HFFc6 (cell line): Measurements from ENCODE around the gene PRSS23. TPM values are rescaled to one million over a fixed set of nuclear protein-coding genes. Genes with fewer than 3 reads are reported as not detected.

Source experiments
- DNase-seq: peaks from one replicate; pipeline ENCODE4 v3.0.0-alpha.2; 2018
- H3K27ac Mint-ChIP-seq: 2 replicates; pipeline ENCODE4 v1.8.0; 2020; ENCODE audit warnings: mild to moderate bottlenecking, mixed read lengths
- H3K27me3 Mint-ChIP-seq: 2 replicates; pipeline ENCODE4 v1.8.0; 2021; ENCODE audit warnings: mild to moderate bottlenecking, moderate library complexity, mixed read lengths; ENCODE audit not compliant: insufficient read depth
- H3K36me3 Mint-ChIP-seq: 2 replicates; pipeline ENCODE4 v1.8.0; 2021; ENCODE audit warnings: low read depth, mixed read lengths
- H3K4me1 Mint-ChIP-seq: 2 replicates; pipeline ENCODE4 v1.8.0; 2020; ENCODE audit warnings: low read depth, mixed read lengths
- H3K4me3 Mint-ChIP-seq: 2 replicates; pipeline ENCODE4 v1.8.0; 2020; ENCODE audit warnings: mild to moderate bottlenecking, moderate library complexity, mixed read lengths
- H3K9me3 Mint-ChIP-seq: 2 replicates; pipeline ENCODE4 v1.8.0; 2020; ENCODE audit warnings: mild to moderate bottlenecking, mixed read lengths
- total RNA-seq, 6 experiments: library from RNA; stranded (reverse); fragmentation: NEBNext Ultra II Directional; extraction: Animal tissue kit (Norgen Biotek cat#: 25700); gene quantifications; 2 replicates in 1 of 6; 3 replicates in 5 of 6; pipeline ENCODE4 v1.2.3, GENCODE V29; 2021
- TF ChIP-seq, protein P1 (sequence below): fragments of 200-600 bp; sonication (generic); IDR thresholded peaks from 2 replicates; pipeline ENCODE4 v1.5.0; 2021; ENCODE audit warnings: antibody characterized with exemption, mild to moderate bottlenecking

The PRSS23 gene
- total RNA-seq, 6 experiments from 2014 or later: 192 to 356 (median 243) TPM

DNA sequence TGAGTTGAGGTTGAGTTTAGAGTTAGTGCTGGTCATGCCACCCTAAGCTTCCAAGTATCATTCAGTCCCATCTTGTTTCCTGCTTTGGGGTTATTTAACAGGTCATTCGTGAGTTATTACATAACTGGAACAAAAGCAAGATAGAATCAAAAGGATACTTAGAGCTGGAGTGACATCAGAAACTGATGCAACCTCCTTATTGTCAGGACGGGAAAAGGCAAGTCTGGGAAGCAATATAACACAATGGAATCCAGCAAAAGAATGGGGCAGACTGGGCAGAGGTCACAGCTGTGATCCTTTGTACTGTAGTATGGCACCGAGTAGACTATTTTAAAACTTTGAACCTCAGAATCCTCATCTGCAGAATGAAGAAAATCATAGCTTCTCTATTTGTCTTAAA, 4.4 kb upstream of the PRSS23 start:
- peaks cover 4% of the 10 kb centered on the region; the same call in 1 of the 2 replicates for H3K27me3 Mint-ChIP-seq
- no peaks in the 10 kb centered on the region for H3K9me3 Mint-ChIP-seq
- DNase-seq: no peak
- TF ChIP-seq, protein P1, sequence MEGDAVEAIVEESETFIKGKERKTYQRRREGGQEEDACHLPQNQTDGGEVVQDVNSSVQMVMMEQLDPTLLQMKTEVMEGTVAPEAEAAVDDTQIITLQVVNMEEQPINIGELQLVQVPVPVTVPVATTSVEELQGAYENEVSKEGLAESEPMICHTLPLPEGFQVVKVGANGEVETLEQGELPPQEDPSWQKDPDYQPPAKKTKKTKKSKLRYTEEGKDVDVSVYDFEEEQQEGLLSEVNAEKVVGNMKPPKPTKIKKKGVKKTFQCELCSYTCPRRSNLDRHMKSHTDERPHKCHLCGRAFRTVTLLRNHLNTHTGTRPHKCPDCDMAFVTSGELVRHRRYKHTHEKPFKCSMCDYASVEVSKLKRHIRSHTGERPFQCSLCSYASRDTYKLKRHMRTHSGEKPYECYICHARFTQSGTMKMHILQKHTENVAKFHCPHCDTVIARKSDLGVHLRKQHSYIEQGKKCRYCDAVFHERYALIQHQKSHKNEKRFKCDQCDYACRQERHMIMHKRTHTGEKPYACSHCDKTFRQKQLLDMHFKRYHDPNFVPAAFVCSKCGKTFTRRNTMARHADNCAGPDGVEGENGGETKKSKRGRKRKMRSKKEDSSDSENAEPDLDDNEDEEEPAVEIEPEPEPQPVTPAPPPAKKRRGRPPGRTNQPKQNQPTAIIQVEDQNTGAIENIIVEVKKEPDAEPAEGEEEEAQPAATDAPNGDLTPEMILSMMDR: no peak
- H3K4me1 Mint-ChIP-seq: peaks cover 19% of the 10 kb centered on the region
- H3K4me3 Mint-ChIP-seq: no peak overlapping the region
- H3K27ac Mint-ChIP-seq: no peak overlapping the region
- H3K36me3 Mint-ChIP-seq: no peaks in the 10 kb centered on the region

GRCh38 chr11:86797133-86797532, 3.2 kb upstream of the PRSS23 start:
- Mint-ChIP-seq H3K27me3 (peaks cover 5% of the 10 kb centered on the region; the same call in 1 of the 2 replicates), H3K36me3 (peaks cover 8% of the 10 kb centered on the region; the same call in 1 of the 2 replicates), H3K27ac (no peak overlapping the region), H3K4me1 (peaks cover 28% of the 10 kb centered on the region), H3K4me3 (no peak overlapping the region), H3K9me3 (no peaks in the 10 kb centered on the region)
- TF ChIP-seq, protein P1: no peak
- no peak for DNase-seq

- DNase-seq: peak; percentile 70
- Mint-ChIP-seq H3K9me3 (no peaks in the 10 kb centered on the region), H3K36me3 (peaks cover 9% of the 10 kb centered on the region; the same call in 1 of the 2 replicates), H3K27me3 (peaks cover 5% of the 10 kb centered on the region; the same call in 1 of the 2 replicates), H3K4me3 (peak overlapping the region; percentile 73; the same call in 1 of the 2 replicates), H3K27ac (peak overlapping the region; percentile 60), H3K4me1 (peaks cover 47% of the 10 kb centered on the region)
- TF ChIP-seq, protein P1: 0 out of 2 replicates have a peak, but pooled peaks have one; percentile 1
These were observed 1.4 kb upstream of the PRSS23 start for GRCh38 chr11:86798988-86799387.

GRCh38 chr11:86799680-86800075, 664 bp upstream of the PRSS23 start:
- DNase-seq: no peak
- TF ChIP-seq, protein P1: 0 out of 2 replicates have a peak, but pooled peaks have one; percentile 14
- Mint-ChIP-seq H3K36me3 (peaks cover 11% of the 10 kb centered on the region), H3K27ac (peak overlapping the region; percentile 60), H3K9me3 (no peaks in the 10 kb centered on the region), H3K4me3 (peak overlapping the region; percentile 73), H3K27me3 (peaks cover 5% of the 10 kb centered on the region; the same call in 1 of the 2 replicates), H3K4me1 (peaks cover 54% of the 10 kb centered on the region)

- peaks cover 66% of the 10 kb centered on the region for H3K4me1 Mint-ChIP-seq
- TF ChIP-seq, protein P1: no peak
- H3K36me3 Mint-ChIP-seq: peaks cover 17% of the 10 kb centered on the region
- peak overlapping the region; percentile 71 for H3K27ac Mint-ChIP-seq
- no peak for DNase-seq
- H3K27me3 Mint-ChIP-seq: peaks cover 5% of the 10 kb centered on the region; the same call in 1 of the 2 replicates
- H3K4me3 Mint-ChIP-seq: peak overlapping the region; percentile 98
- no peaks in the 10 kb centered on the region for H3K9me3 Mint-ChIP-seq
These were observed 574 bp downstream of the PRSS23 start for GRCh38 chr11:86800960-86801272.
